ENCODE data around the gene CTNNBL1.

GRCh38 chr20:37725165-37725564 is 31.3 kb downstream of the CTNNBL1 start:
- TF ChIP-seq EZH2phosphoT487 (IDR thresholded peaks at IDR 0.05; ENCODE audit: insufficient read depth, low read depth) (no peak), EZH2 (IDR thresholded peaks at IDR 0.05; ENCODE audit: insufficient read depth, poor library complexity, severe bottlenecking) (no peak)

All from GM23248 (cell line).